Right kidney (tissue), 1 donor: ENCODE data around the gene IFRD1.
"Not testable (repeated sequence)": the region's sequence is repeated elsewhere in the genome, so short reads cannot be mapped to it uniquely, and the experiment has no call there.

Experiments
- DNase-seq: peaks from one replicate; pipeline ENCODE4 v3.0.0-alpha.2; 2016

IFRD1 gene

DNA sequence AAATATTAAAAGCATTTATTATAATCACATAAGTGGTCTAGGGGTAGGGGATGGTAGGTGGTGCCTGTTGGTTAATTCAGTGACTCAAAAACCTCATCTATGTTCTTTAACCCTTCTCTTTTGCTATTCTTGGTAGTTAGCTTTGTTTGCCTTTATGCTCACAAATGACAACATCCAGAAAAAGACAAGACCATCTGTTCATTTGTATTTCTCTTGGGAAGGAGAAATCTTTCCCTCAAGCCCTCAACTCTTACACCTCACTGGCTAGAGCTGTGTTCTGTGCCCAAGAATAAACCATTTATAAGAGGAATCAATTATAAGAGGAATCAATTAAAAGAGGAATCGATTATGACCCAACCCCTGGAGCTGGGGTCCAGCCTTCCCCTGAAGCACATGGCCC is 10.8 kb upstream of the IFRD1 start:
- DNase-seq: no peak

DNA sequence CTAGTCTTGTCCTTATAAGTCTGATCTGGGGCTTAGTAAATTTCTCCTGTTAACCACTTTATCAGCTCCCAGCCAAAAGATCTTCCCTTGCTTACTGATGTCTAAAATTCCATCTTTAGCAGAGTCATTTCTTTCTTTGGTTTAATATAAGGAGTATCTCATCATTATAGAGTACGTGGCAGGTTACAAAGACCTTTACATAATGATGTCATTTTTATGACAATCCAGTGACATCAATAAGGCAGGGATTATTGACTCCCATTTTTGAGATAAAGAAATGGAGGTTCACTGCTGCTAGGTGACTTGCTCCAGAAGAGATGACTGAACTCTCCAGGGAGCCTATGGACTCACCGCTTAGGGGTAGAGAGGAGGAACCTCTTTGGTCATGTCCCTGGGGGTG is 8.1 kb upstream of the IFRD1 start:
- no peak for DNase-seq

DNA sequence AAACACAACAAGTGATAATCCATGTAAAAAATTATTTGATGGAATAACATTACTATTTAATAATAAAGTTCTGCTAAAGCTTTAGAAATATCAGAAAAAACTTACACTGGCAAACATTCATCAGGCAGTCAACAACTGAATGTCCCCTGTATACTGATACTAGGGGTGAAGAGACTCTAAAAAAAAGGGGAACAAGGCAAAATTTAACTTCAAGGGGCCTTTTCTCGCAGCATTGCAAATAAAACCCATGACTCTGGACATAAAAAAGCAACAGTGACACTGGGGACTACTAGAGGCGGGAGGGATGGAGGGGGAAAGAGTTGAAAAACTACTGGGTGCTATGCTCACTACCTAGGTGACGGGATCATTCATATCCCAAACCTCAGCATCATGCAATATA is 5.8 kb upstream of the IFRD1 start:
- no peak for DNase-seq

DNA sequence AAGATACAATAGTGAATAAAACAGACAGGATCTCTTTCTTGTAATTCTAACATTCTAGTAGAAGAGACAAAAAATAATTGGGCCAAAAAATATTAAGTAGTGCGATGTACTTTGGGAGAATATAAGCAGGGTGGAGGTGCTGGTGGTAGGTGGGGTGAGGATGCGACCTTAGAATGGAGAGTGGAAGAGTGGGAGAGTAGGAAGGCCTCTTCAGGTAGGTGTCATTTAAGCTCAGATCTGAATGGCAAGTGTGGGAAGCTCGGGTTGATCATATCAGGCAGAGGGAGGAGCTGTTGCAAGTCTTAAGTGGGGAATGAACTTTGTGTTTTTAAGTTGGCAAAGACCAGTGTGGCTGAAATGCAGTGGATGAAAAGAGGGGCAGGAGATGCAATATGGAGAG is 3.8 kb upstream of the IFRD1 start:
- DNase-seq: no peak

DNA sequence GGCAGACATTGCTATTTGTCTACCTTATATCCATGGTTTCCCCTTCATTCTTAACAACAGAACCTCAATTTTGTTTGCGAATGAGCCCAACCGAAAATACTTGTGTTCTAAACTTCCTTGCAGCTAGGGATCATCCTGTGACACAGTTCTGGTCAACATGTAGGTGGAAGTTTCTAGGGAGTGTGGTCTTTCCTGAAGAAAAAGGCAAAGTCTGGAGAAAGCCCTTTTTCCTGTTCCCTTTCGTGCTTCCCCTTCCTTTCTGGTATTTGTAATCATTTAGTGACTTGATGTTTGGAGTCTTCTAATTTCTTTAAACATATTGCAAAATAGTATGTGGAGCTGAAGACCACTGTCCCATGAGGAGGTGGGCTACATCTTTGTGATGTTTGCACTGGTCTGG is 2.9 kb upstream of the IFRD1 start:
- no peak for DNase-seq

DNA sequence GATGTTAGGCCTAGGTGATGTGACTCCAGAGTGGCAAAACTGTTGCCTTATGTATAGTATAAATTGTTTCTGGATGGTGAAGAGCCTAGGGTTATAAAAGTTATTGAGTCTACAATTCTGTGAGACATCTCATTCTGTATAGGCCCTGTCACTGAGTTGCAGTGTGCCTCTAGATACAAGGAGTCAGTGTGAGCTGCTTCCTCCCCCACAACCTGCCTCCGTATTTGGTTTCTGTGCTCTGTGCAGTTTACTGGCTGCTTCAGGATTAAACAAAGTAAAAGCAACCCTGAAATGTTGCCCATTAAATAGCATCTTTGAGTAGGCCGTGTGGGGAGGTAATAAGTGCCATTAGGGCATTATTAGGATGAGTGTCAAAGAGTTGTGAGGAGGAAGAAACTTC is 1.9 kb upstream of the IFRD1 start:
- no peak for DNase-seq

DNA sequence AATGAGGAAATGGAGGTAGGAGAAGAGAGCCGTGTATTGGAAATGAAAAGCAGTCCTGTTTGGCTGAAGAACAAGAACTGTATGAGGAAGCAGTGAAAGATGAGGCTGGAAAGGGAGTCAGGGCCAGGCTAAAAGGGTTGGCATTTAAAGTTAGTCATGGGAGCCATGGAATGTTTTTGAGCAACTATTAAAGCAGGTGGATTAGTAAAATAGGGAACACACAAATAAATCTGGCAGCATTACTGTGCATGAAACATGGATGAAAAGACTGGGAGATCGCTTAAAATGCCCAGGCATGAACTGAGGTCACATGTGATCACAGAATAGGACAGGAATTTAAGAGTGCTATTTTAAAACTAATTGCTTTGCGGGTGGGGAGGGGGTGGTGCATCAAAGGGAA is 1.4 kb upstream of the IFRD1 start:
- DNase-seq: no peak

DNA sequence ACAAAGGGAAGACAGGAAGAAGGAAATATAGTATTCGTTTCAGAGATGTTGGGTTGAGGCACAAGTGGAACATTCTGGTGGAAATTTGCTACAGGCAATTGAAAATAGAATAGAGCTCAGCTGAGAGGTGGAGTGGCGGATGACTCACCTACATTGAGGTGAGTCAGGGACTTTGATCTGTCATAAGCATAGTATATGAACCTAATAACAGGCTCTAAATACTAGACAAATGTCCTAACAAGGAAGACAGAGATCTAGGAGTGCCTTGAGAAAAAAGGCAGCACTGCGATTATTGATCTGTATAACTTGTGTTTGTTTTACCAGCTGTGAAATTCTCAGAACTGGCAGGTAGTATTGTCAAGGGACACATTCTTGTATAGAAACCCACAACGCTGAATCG is 907 bp upstream of the IFRD1 start:
- peak; percentile 2 for DNase-seq

DNA sequence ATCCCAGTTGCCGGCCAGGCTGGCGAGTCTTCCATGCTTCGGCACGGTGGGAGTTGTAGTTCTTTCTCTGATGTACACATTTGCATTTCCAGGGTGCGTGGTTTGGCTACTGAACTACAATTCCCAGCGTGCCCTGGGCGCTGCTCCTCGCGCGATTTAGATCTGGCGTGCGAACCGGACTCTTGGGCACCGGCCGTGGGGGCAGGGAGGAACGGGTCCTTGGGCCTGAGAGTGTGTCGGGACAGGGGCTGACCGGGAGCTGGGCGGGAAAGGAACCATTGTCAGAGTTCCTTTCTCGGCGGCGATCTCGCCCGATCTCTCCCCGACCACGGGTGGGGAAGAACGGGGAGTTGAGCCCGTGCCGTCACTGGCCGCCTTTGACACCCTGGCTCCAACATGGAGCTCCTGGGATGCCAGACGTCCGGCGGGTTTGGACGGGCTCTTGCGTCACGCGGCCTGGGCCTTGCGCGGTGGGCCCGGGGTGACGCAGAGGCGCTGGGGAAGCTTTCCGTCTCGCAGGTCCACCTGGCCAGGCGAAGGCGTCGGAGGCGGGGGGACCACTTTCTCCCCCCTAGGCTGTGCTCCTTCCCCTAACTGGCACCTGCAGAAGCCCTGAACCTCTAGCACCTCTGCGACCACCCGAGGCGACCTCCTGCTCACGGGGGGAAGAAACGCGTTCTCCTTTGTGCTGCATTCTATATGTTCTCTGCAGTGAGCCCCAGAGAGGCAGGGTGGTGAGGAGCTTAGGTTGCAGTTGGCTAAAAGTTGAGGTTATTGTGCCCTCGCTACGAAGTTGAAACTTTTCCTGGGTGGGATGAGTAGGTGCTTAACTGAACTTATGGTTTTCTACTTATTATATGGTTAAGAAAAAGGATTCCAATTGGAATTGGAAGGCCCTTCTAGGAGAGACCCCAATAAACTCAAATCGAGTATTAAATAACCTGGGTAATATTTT is 824 bp downstream of the IFRD1 start:
- DNase-seq: peak; percentile 98

DNA sequence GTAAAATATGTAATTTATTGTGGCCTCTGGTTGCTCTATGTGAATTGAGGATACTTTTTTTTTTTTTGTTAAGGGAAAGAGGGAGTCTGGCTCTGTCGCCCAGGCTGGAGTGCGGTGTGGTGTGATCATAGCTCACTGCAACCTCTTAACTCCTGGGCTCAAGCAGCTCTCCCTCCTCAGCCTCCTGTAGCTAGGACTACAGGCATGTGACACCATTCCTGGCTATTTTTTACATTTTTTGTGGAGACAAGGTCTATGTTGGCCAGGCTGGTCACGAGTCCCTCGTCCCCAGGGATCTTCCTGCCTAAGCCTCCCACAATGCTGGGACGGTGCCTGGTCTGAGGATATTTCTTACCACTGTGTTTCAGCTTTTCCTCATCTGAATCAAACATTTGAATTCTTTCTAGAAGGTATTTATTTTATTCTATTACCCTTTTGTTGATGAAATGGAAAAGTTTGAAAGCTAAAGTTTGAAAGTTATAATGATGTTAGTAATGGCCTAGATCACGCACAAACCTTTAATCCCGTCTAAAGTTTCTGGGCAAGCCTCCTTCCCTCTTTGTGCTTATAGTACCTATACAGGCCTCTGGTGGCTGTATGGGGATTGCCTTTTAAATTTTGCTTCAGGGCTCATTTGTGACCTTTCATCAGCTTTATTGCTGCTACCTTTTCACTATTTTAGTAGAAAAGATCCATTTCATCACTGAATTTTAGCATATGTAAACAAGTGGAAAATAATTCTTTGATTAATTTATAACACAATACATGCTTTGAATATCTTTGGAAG is 2.0 kb downstream of the IFRD1 start:
- DNase-seq: peak; percentile 50

DNA sequence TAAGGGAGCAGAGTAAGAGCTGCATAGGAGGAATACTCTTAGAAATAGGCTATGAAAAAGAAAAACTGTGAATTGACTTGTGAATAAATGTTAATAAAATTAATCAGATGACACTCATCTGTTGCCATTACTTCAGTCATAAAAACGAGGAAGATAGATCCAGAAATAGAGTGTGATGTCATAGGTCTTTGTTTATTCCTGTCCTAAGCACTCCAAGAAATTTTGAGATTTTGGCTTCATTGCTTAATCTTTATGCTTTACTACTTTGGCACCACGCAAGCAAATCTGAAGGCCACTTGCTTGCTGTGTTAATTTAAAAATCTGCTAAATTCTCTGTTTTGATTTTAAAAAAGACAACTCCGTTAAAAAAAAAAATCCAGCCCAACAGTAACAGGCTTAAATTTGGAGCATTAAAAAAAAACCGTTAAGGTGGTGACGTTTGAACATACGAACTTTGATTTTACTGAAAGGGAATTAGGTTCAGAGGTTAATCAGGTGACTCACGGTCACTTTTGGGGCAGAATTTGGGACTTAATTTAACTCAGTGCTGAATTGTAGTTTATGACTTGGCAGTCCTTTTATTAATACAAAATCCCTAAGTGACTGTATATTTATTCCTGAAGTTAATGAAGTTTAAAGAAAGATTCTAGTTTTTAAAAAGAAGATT is 3.4 kb downstream of the IFRD1 start:
- no peak for DNase-seq

DNA sequence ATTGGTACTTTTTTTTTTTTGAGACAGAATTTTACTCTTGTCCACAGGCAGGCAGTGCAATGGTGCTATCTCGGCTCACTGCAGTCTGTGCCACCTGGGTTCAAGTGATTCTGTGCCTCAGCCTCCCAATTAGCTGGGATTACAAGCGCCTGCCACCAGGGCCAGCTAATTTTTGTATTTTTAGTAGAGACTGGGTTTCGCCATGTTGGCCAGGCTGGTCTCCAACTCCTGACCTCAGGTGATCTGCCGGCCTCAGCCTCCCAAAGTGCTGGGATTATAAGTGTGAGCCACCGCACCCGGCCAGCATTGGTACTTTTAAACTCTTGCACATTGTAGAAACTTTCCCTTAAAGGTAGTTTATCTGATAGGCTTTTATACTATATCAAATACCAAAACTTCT is 3.9 kb downstream of the IFRD1 start:
- not testable (repeated sequence) for DNase-seq

DNA sequence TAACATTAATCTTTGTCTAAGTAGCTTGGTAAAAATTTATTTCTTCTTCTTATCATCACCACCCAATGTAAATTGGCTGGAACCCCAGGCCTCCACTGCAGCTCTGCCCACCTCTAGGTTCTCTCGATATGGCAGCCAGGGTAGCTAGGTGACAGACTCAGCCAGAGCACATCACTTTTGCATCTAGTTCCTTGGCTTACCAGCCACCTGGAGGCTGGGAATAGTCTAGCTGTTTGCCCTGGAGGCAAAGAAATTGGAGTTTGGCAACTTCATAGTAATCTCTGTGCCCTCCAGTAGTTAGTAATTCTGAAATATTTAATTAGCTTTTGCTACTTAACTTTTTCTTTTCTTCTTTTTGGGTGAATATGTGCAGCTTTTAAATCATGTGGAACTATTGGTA is 9.4 kb downstream of the IFRD1 start:
- no peak for DNase-seq

DNA sequence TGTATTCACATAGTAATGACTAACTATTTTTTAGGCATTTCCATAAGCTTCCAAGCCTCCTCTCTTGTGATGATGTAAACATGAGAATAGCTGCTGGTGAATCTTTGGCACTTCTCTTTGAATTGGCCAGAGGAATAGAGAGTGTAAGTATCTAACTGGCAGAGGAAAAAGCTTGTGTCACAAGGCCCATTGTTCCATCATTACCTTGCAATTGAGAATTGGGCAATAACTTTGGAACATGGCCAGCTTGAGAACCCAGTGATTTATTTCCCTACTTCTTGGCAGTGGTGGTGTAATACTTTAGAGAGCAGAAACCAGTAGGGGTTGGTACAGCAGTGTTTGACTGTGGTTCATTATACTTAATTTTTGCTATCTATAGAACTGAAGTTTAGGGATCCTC is 12.0 kb downstream of the IFRD1 start:
- no peak for DNase-seq

DNA sequence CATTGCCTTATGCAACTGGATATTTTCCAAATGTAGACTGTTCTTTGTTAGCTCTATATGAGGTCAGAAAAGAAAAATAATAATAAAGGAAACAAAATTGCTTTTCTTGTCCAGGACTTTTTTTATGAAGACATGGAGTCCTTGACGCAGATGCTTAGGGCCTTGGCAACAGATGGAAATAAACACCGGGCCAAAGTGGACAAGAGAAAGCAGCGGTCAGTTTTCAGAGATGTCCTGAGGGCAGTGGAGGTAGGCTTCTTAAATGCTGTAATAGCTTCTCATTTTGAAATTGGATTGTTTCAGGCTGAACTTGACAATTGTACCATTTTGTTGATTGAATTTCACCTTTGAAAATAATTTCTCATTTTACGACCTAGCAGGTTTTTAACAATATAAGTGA is 17.6 kb downstream of the IFRD1 start:
- no peak for DNase-seq

DNA sequence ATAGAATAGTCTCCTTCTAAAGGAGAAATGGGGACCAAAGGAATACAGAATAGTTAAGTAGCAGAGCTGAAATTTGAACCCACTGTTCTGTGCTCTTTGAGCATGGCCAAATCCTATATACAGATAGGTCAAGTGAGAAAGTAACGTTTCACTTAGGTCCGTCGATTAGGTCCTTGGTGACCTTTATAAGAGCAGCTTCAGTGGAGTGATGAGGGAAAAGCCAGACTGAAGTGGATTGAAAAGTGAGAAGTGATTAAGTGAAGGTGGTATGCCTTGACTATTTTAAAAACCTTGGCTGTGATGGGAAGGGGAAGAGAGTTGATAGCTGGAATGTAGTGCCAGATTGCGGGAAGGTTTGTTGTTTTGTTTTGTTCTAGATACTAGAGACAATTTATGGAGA is 19.9 kb downstream of the IFRD1 start:
- no peak for DNase-seq

DNA sequence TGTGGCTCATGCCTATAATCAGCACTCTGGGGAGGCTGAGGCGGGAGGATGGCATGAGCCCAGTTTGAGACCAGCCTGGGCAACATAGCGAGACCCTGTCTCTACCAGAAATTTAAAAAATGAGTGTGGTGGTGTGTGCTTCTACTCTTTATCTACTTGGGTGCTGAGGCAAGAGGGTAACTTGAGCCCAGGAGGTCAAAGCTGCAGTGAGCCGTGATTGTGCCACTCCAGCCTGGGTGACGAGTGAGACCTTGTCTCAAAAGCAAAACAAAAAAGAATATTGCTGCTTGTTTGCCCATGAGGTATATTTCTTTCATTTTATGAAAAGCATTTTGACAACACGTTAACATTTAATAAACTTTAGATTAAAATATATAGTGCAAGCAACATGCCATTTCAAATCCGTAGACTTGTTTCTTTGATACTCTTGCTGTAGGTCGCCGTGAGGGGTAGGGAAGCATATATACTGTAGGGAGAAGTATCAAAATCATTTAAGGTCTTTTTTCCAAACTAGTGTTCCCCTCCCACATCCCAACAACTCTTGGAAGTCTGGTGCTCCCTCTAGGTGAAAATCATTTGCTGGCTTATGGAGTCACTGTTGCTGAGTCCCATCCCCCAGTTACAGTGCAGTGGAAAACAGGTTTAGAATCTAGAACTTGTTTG is 26.3 kb downstream of the IFRD1 start:
- no peak for DNase-seq

DNA sequence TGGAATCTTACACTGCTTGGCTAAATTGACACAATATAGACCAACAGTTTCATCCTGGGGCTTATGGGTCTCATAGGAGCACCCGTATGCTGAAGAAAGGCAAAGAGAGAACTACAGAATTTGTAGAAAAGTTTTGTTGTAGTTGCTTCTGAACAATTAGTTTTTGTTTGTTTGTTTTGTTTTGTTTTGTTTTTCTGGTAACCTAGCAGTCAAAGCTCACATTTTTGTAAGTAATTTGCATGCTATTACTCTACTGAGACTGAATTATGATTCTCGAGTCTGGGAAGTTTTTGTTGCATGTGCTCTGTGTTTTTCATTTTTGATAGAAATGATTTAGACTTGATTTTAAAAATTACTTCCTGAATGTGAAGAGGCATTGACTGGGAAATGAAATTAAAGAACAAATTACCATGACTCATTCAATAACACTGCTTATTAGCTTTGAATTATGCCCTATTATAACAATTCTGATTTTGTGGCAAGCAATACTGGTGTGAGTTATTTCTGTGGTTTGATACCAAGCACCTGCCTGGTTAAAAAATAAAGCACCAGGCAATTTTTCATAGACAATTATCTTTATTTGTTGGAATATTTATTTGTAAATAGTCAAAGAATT is 31.0 kb downstream of the IFRD1 start:
- no peak for DNase-seq

DNA sequence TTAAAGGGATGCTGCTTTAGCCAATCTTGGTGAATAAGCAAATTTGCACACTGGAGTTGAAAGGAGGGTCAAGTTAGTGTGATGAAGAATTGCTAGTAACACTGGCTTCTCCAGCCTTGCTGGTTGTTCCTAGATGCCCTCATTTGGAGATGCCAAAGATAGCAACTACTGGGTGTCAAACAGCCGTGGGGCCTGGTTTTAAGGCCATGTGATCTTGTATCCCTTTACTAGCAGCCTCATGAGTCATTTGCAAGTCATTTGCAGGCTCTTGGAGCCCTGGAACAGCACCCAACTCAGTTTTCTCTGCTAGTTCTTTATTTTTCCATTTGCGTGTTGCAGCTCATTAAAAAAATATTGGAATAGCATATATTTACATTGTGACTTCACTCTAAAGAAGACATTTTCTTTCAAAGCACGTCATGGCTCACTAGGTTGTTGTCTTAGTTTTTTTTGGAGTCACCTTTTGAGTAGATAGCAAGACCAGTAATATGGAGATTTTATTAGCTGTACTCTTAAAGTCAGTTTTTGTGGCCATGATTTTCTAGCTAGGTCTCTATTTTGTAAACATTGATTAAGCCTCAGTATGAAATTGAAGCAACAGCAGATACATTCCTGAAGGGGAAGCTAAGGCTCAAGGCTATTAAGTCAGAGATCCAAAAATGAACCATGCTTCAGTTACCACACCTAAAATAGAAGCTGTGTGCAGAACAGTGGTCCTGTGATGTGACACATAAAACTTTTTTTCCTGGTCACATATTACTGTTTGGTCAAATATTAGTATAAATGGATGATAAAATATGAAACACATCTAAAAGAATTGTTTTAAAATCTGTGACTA is 31.8 kb downstream of the IFRD1 start:
- no peak for DNase-seq

DNA sequence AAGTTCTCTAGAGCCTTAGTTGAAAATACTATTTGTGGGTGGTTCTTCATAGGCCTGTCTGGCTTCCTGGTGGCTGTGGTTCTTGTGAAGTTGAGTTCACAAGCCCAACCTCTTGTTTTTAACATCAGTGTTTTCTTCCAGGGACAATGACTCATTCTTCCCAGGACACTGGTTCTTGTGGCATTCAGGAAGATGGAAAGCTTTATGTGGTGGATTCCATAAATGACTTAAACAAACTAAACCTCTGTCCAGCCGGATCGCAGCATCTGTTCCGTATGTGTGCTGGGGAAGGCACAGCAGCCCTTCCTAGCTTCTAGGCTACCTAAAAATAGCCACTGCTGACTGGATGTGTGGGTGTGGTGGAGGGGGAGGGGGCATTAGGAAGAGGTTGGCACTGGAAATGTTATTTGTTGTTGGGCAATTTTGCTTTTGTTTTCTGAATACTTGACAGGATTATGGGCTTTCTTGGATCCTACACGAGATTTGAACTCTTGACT is 34.5 kb downstream of the IFRD1 start:
- DNase-seq: no peak

DNA sequence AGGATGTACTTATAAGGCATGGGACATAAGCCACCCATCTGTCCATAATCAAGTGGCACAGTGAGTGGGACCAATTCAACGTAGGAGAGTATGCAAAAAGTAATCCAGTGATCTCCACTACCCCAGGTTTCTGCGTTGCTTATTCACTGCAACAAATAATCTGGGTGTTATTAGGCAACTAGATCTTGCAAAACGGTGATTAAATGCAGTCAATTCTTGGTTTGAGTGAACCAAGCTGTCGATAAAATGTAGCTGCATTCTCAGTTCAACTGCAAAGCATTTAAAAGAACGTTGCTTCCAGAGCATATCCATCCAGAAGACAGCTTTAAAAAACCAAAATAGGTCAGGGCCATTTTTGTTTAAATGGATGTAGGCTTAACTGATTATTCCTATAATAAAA is 35.5 kb downstream of the IFRD1 start:
- DNase-seq: no peak
